Endothelial cell of umbilical vein (primary cell): ENCODE measurements around the gene ETV3. TPM values are rescaled to one million over a fixed set of nuclear protein-coding genes. Genes with fewer than 3 reads are reported as not detected.

ENCODE experiments used
- BruUV-seq: library from RNA; stranded (reverse); fragments of 400-500 nt; replicated peaks from 2 replicates; lab custom pipeline; 2021; lab: Mats Ljungman, UMichigan
- CTCF ChIA-PET: fragments of 300-600, 350-600 bp; sonication (Branson Sonifier 250); formaldehyde crosslinking; loops from one replicate; lab custom pipeline; 2021; ENCODE audit warnings: antibody characterized with exemption, inconsistent platforms; lab: Charles Lee
- POLR2A ChIA-PET: fragments of 300-600, 350-600 bp; sonication (Branson Sonifier 250); formaldehyde crosslinking; loops from one replicate; lab custom pipeline; 2021; ENCODE audit warnings: antibody characterized with exemption, inconsistent platforms; lab: Charles Lee
- DNase-seq: peaks from one replicate; pipeline ENCODE4 v3.0.0-alpha.2; 2011; ENCODE audit warnings: low read depth, low spot score
- FAIRE-seq: peaks from 2 replicates; lab custom pipeline; 2011; peaks lifted over from hg19 to GRCh38; lab: Jason Lieb, UNC
- H2AFZ ChIP-seq: 2 replicates; pipeline ENCODE4 v1.6.0; 2012; ENCODE audit warnings: low read depth, low read length, control low read depth, inconsistent platforms
- H3K27ac ChIP-seq: 2 replicates; pipeline ENCODE4 v1.5.1; 2011; ENCODE audit warnings: low read depth, mild to moderate bottlenecking, control low read depth, low read length, moderate library complexity; ENCODE audit not compliant: insufficient read depth
- H3K27me3 ChIP-seq, 2 experiments: 2 replicates each; pipeline versions ENCODE4 v1.6.0 to v1.6.1; 2011; ENCODE audit warnings: low read length in 2 of 2, mixed read lengths in 1 of 2; ENCODE audit not compliant: control insufficient read depth in 2 of 2, insufficient read depth in 2 of 2
- H3K36me3 ChIP-seq, 2 experiments: 2 replicates in 1 of 2; 3 replicates in 1 of 2; pipeline ENCODE4 v1.5.1; 2011; ENCODE audit warnings: low read length in 2 of 2, mild to moderate bottlenecking in 1 of 2, moderate library complexity in 1 of 2; ENCODE audit not compliant: control insufficient read depth in 2 of 2, insufficient read depth in 2 of 2; ENCODE audit errors: extremely low read depth in 1 of 2
- H3K4me1 ChIP-seq: 3 replicates; pipeline ENCODE4 v1.5.1; 2011; ENCODE audit warnings: mild to moderate bottlenecking, low read length; ENCODE audit not compliant: control insufficient read depth, insufficient read depth; ENCODE audit errors: extremely low read depth
- H3K4me2 ChIP-seq: 2 replicates; pipeline ENCODE4 v1.6.1; 2011; ENCODE audit warnings: low read length, control low read depth, mixed read lengths; ENCODE audit not compliant: insufficient read depth
- H3K4me3 ChIP-seq, 3 experiments: fragments of 200-600 bp in 1 of 3; sonication (generic), shearing (Covaris generic) in 1 of 3; replicated peaks in 1 of 3; 2 replicates each; pipeline ENCODE4 v1.5.1; 2011 to 2016; ENCODE audit warnings: control low read depth in 3 of 3, low read length in 3 of 3, mild to moderate bottlenecking in 2 of 3, inconsistent platforms in 1 of 3, low read depth in 1 of 3, moderate library complexity in 1 of 3; ENCODE audit not compliant: insufficient read depth in 1 of 3
- H3K79me2 ChIP-seq: 2 replicates; pipeline ENCODE4 v1.6.0; 2012; ENCODE audit warnings: low read length, inconsistent platforms; ENCODE audit not compliant: control insufficient read depth, insufficient read depth
- H3K9ac ChIP-seq: replicated peaks from 2 replicates; pipeline ENCODE3; 2011; ENCODE audit warnings: low read length, control low read depth; ENCODE audit not compliant: insufficient read depth; ENCODE audit errors: extremely low read depth
- H3K9me1 ChIP-seq: replicated peaks from 3 replicates; pipeline ENCODE4 v1.6.0; 2011; ENCODE audit warnings: mild to moderate bottlenecking, low read length; ENCODE audit not compliant: control insufficient read depth, insufficient read depth; ENCODE audit errors: extremely low read depth
- H3K9me3 ChIP-seq: replicated peaks from 2 replicates; pipeline ENCODE4 v1.5.1; 2012; ENCODE audit warnings: low read length, inconsistent platforms; ENCODE audit not compliant: control insufficient read depth, insufficient read depth
- H4K20me1 ChIP-seq: replicated peaks from 2 replicates; pipeline ENCODE3; 2011; ENCODE audit warnings: mild to moderate bottlenecking, low read length; ENCODE audit not compliant: control insufficient read depth, insufficient read depth; ENCODE audit errors: extremely low read depth
- EZH2 ChIP-seq: IDR thresholded peaks from 2 replicates; pipeline ENCODE4 v1.6.1; 2012; ENCODE audit warnings: borderline replicate concordance, low read depth, mild to moderate bottlenecking, moderate library complexity, low read length, inconsistent platforms; ENCODE audit not compliant: severe bottlenecking
- FOS ChIP-seq: IDR thresholded peaks from 2 replicates; pipeline ENCODE4 v1.6.1; 2011; ENCODE audit warnings: mild to moderate bottlenecking, low read length, moderate library complexity, borderline replicate concordance; ENCODE audit not compliant: insufficient read depth
- GATA2 ChIP-seq: IDR thresholded peaks from 2 replicates; pipeline ENCODE4 v1.7.0; 2011; ENCODE audit warnings: low read depth, mild to moderate bottlenecking, moderate library complexity, mixed read lengths, low read length; ENCODE audit not compliant: insufficient read length, insufficient read depth
- JUN ChIP-seq: IDR thresholded peaks from 2 replicates; pipeline ENCODE4 v1.6.1; 2011; ENCODE audit warnings: borderline replicate concordance, low read depth; ENCODE audit not compliant: insufficient read length, insufficient read depth
- MYC ChIP-seq: IDR thresholded peaks from one replicate; pipeline ENCODE4 v1.6.1; 2011; ENCODE audit warnings: mild to moderate bottlenecking, low read depth, low read length
- POLR2A ChIP-seq: IDR thresholded peaks from 2 replicates; pipeline ENCODE4 v1.6.1; 2012; ENCODE audit warnings: low read depth, mild to moderate bottlenecking, control low read depth, low read length
- POLR2AphosphoS5 ChIP-seq: IDR thresholded peaks from 2 replicates; pipeline ENCODE4 v1.6.1; 2012; ENCODE audit warnings: low read depth, mild to moderate bottlenecking, control low read depth, low read length, moderate library complexity; ENCODE audit not compliant: insufficient read depth
- dilution Hi-C: fragments of 300-500 bp; cut with MboI; formaldehyde crosslinking; loops from one replicate; pipeline ENCODE4 v1.15.0; 2019; ENCODE audit warnings: low sequenced_read_pairs; ENCODE audit not compliant: extremely low pct_ligation_motif_present
- intact Hi-C: fragments of 100-400 bp; cut with micrococcal nuclease; formaldehyde crosslinking; loops from one replicate; pipeline ENCODE4 v1.10.0; 2022
- polyA plus RNA-seq, 4 experiments: library from polyadenylated mRNA; depleted of rRNA in 3 of 4; stranded (reverse) in 3 of 4; unstranded in 1 of 4; fragments of >200 nt; gene quantifications; 2 replicates each; pipeline versions ENCODE4 v1.2.1 to v1.2.3, GENCODE V29; 2011 to 2012; ENCODE audit warnings: missing spikeins in 1 of 4
- total RNA-seq: library from RNA; stranded (reverse); gene quantifications from 2 replicates; pipeline ENCODE4 v1.2.3, GENCODE V29; 2021
- TF ChIP-seq, protein P1 (sequence below), 2 donors: IDR thresholded peaks; 1 replicate in 1 of 2; 2 replicates in 1 of 2; pipeline ENCODE4 v1.5.1; 2011; ENCODE audit warnings: low read length in 2 of 2, mild to moderate bottlenecking in 2 of 2, moderate library complexity in 2 of 2, control low read depth in 1 of 2, inconsistent platforms in 1 of 2, low read depth in 1 of 2; ENCODE audit not compliant: insufficient read depth in 1 of 2; ENCODE audit errors: extremely low read depth in 1 of 2
- TF ChIP-seq, protein P2 (sequence below): IDR thresholded peaks from 2 replicates; pipeline ENCODE4 v1.6.1; 2011; ENCODE audit not compliant: insufficient read depth, insufficient read length

Gene ETV3
- total and polyA plus RNA-seq, 2 donors (not counting 3 experiments of a cell fraction or from before 2014, with no cell fraction given) = 6.8 to 22.3 TPM

DNA sequence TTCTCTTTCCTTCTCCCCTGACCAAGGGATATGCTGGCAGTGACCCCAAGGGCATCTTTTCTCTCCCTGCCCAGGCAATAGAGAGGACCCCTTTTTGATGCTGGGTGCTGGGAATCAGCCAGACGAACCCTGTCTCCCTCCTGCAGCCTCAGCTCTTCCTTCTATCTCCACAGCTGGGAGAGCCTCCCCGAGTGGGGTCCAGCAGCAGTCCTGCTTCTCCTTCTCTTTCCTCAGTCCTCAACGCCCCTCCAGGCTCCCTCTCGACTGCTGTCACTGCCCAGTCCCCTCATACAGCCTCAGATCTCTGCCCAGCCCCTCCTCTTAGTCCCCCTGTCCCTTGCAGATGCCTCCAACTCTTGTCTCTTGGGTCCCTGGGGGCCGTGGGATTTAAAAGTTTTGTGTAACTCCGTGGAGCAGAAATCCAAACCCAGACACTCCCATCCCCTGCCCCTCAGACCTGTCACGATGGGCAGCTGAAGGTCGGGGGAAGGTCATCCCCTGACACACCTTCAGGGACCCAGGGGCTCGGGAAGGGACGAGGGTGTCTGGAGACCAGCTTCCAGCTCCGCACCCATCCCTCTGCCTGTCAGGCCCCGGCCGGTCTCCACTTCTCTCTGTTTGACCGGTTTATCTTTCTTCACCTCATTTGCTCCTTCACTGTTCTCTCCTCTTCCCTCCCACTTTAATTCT lies 32.8 kb downstream of the ETV3 start:
- Histone ChIP-seq H3K36me3 (no peaks in the 10 kb centered on the region), H4K20me1 (no peaks in the 10 kb centered on the region), H3K4me2 (no peak overlapping the region), H3K27ac (no peak overlapping the region), H3K9me3 (no peaks in the 10 kb centered on the region), H3K27me3 (peaks cover 0 to 2% of the 10 kb centered on the region in 2 experiments), H3K9me1 (no peaks in the 10 kb centered on the region), H3K9ac (no peak overlapping the region), H3K79me2 (no peaks in the 10 kb centered on the region), H2AFZ (no peak overlapping the region), H3K4me3 (no peak overlapping the region), H3K4me1 (peaks cover 11% of the 10 kb centered on the region)
- DNase-seq = no peak
- CTCF ChIA-PET = interaction anchor here (1.8 to 14.4 kb wide), 2 partner anchors 15 to 51 kb away, joined by 8 to 160 read pairs; no protein-coding TSS in a partner anchor
- no peak for FAIRE-seq
- POLR2A ChIA-PET = no interaction called here
- intact Hi-C loops (no loop called here), dilution Hi-C loops (no loop called here)
- no TSS peak for BruUV-seq
- TF ChIP-seq POLR2A = no peak

DNA sequence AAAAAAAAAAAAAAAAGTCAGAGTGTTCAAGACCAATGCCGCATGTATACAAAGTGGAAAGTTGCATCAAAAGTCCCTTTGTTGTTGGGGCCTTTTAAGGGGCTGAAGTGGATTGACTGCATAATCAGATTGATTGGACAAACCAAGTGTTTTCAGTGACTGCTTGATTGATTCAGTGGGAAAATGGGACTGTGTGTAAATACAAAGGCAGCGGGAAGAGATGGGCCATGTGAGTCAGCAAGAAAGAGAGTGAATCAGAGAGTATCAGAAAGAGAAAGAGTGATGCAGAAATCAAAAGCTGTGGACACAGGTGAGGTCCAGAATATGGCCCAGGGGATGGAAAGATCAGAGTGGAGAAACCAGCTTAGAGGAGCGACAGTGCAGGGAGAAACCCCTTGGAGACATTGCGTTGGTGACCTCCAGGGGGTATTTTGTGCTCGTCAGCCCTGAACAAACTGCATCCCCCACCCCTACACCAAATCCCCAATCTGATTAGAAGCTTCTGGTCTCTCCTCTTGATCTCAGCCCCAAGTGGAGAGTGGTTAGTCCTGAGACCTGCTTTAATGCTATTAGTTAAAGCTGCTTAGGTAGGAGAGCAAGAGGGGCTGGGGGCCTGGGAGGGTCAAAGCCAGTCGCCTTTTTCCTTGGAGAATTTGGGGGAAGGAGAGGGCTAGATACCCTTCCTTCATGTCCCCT lies 33.4 kb downstream of the ETV3 start:
- no peaks in the 10 kb centered on the region for H3K36me3 ChIP-seq
- no TSS peak for BruUV-seq
- dilution Hi-C loops (no loop called here), intact Hi-C loops (no loop called here)
- TF ChIP-seq, protein P1, sequence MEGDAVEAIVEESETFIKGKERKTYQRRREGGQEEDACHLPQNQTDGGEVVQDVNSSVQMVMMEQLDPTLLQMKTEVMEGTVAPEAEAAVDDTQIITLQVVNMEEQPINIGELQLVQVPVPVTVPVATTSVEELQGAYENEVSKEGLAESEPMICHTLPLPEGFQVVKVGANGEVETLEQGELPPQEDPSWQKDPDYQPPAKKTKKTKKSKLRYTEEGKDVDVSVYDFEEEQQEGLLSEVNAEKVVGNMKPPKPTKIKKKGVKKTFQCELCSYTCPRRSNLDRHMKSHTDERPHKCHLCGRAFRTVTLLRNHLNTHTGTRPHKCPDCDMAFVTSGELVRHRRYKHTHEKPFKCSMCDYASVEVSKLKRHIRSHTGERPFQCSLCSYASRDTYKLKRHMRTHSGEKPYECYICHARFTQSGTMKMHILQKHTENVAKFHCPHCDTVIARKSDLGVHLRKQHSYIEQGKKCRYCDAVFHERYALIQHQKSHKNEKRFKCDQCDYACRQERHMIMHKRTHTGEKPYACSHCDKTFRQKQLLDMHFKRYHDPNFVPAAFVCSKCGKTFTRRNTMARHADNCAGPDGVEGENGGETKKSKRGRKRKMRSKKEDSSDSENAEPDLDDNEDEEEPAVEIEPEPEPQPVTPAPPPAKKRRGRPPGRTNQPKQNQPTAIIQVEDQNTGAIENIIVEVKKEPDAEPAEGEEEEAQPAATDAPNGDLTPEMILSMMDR (IDR thresholded peaks at IDR 0.05; ENCODE audit: extremely low read depth in 1 of 2, insufficient read depth in 1 of 2, low read depth in 1 of 2, low read length in 2 of 2) = no peak
- TF ChIP-seq POLR2AphosphoS5 (no peak), FOS (no peak), JUN (no peak), GATA2 (no peak), MYC (no peak), POLR2A (no peak), EZH2 (no peak)
- TF ChIP-seq, protein P2, sequence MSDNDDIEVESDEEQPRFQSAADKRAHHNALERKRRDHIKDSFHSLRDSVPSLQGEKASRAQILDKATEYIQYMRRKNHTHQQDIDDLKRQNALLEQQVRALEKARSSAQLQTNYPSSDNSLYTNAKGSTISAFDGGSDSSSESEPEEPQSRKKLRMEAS = no peak
- H3K79me2 ChIP-seq = no peaks in the 10 kb centered on the region
- DNase-seq (no peak), FAIRE-seq (no peak)
- ChIA-PET CTCF (interaction anchor here (1.8 to 14.4 kb wide), 2 partner anchors 14 to 52 kb away, joined by 8 to 160 read pairs; no protein-coding TSS in a partner anchor), POLR2A (no interaction called here)
- H3K27ac ChIP-seq = no peak overlapping the region
- no peaks in the 10 kb centered on the region for H4K20me1 ChIP-seq
- no peak overlapping the region for H2AFZ ChIP-seq
- H3K4me1 ChIP-seq = peaks cover 11% of the 10 kb centered on the region
- no peaks in the 10 kb centered on the region for H3K9me1 ChIP-seq
- H3K9me3 ChIP-seq = no peaks in the 10 kb centered on the region
- no peak overlapping the region for H3K9ac ChIP-seq
- H3K27me3 ChIP-seq = peaks cover 0 to 2% of the 10 kb centered on the region in 2 experiments
- H3K4me3 ChIP-seq = no peak overlapping the region
- no peak overlapping the region for H3K4me2 ChIP-seq
